CD4-positive, alpha-beta T cell (primary cell): ENCODE measurements around the gene CNOT6. TPM values are rescaled to one million over a fixed set of nuclear protein-coding genes. Genes with fewer than 3 reads are reported as not detected.

Experiments
- ATAC-seq: fragments of 200-7000 bp; cut with Tn5 transposase; one replicate; pipeline ENCODE4 v1.10.0; 2022; ENCODE audit warnings: mild to moderate bottlenecking; ENCODE audit not compliant: poor library complexity
- CTCF ChIA-PET: fragments of 350-600 bp; sonication (Branson Sonifier 250); formaldehyde crosslinking; loops from one replicate; lab custom pipeline; 2021; ENCODE audit warnings: antibody characterized with exemption, inconsistent platforms; lab: Charles Lee
- POLR2A ChIA-PET: fragments of 350-600 bp; sonication (Branson Sonifier 250); formaldehyde crosslinking; loops from one replicate; lab custom pipeline; 2021; ENCODE audit warnings: antibody characterized with exemption, inconsistent platforms; lab: Charles Lee
- DNase-seq, 14 experiments: peaks; one replicate each; pipeline ENCODE4 v3.0.0-alpha.2; 2013 to 2020; ENCODE audit warnings: mixed read lengths in 2 of 14
- H3K27ac ChIP-seq, 2 donors: one replicate each; pipeline versions ENCODE4 v1.5.1 to v1.7.0; 2013; ENCODE audit warnings: low read length in 2 of 2, low read depth in 1 of 2, mild to moderate bottlenecking in 1 of 2
- H3K27me3 ChIP-seq, 2 experiments: 1 replicate in 1 of 2; 2 replicates in 1 of 2; pipeline versions ENCODE4 v1.6.1 to v1.7.0; 2013; ENCODE audit warnings: low read length in 2 of 2, control low read depth in 1 of 2, mild to moderate bottlenecking in 1 of 2, moderate library complexity in 1 of 2; ENCODE audit not compliant: insufficient read depth in 2 of 2, control insufficient read depth in 1 of 2
- H3K36me3 ChIP-seq: one replicate; pipeline ENCODE4 v1.6.1; 2013; ENCODE audit warnings: low read length, control low read depth; ENCODE audit not compliant: insufficient read depth
- H3K4me1 ChIP-seq: one replicate; pipeline ENCODE4 v1.6.1; 2013; ENCODE audit warnings: low read length, control low read depth; ENCODE audit not compliant: insufficient read depth
- H3K4me3 ChIP-seq: one replicate; pipeline ENCODE4 v1.5.1; 2013; ENCODE audit warnings: mild to moderate bottlenecking, low read length, moderate library complexity
- H3K9me3 ChIP-seq, 2 experiments: 1 replicate in 1 of 2; 2 replicates in 1 of 2; pipeline versions ENCODE4 v1.6.1 to v1.7.0; 2013; ENCODE audit warnings: low read length in 2 of 2, mild to moderate bottlenecking in 2 of 2, control low read depth in 1 of 2, moderate library complexity in 1 of 2; ENCODE audit not compliant: control insufficient read depth in 1 of 2, insufficient read depth in 1 of 2
- H3K27ac Mint-ChIP-seq: one replicate; pipeline ENCODE4 v1.8.0; 2020; ENCODE audit warnings: mixed read lengths
- H3K27me3 Mint-ChIP-seq: one replicate; pipeline ENCODE4 v1.8.0; 2021; ENCODE audit warnings: mixed read lengths
- H3K36me3 Mint-ChIP-seq: one replicate; pipeline ENCODE4 v1.8.0; 2021; ENCODE audit warnings: low read depth, mixed read lengths
- H3K4me1 Mint-ChIP-seq: one replicate; pipeline ENCODE4 v1.8.0; 2021; ENCODE audit warnings: low read depth, mixed read lengths
- H3K4me3 Mint-ChIP-seq: one replicate; pipeline ENCODE4 v1.8.0; 2020; ENCODE audit warnings: mild to moderate bottlenecking, mixed read lengths
- H3K9me3 Mint-ChIP-seq: one replicate; pipeline ENCODE4 v1.8.0; 2020; ENCODE audit warnings: mixed read lengths
- CTCF ChIP-seq: fragments of 200-600 bp; IDR thresholded peaks from one replicate; pipeline ENCODE4 v1.8.0; 2022; ENCODE audit warnings: antibody characterized with exemption, mild to moderate bottlenecking
- intact Hi-C, 2 experiments: fragments of 100-400 bp; cut with DNase I in 1 of 2; cut with micrococcal nuclease in 1 of 2; formaldehyde crosslinking; loops; one replicate each; pipeline versions ENCODE4 v1.15.1 to v1.9.0; 2023 to 2025; cut with DNase I, micrococcal nuclease
- total RNA-seq, 174 experiments: library from RNA in 2 of 174; stranded (reverse) in 2 of 174; gene quantifications; one replicate each; pipeline ENCODE4 v1.2.3 and lab custom pipeline; 2021 to 2026

CNOT6 gene
- total RNA-seq, 2 experiments from 2014 or later: 12.5 to 13.8 TPM

GRCh38 chr5:180469586-180469865, 24.7 kb upstream of the CNOT6 start:
- TF ChIP-seq CTCF: no peak
- intact Hi-C loops: no loop called here
- Histone ChIP-seq H3K9me3 (no peaks in the 10 kb centered on the region), H3K27ac (no peak overlapping the region), H3K27me3 (peaks cover 0 to 8% of the 10 kb centered on the region in 2 experiments), H3K4me3 (no peak overlapping the region), H3K4me1 (peaks cover 4% of the 10 kb centered on the region), H3K36me3 (no peaks in the 10 kb centered on the region)
- no peak for ATAC-seq
- DNase-seq: peak in 1 of 14 experiments; percentile 16
- peaks cover 5% of the 10 kb centered on the region for H3K27me3 Mint-ChIP-seq
- no peaks in the 10 kb centered on the region for H3K9me3 Mint-ChIP-seq
- ChIA-PET CTCF (no interaction called here), POLR2A (no interaction called here)
- no peaks in the 10 kb centered on the region for H3K36me3 Mint-ChIP-seq
- H3K4me1 Mint-ChIP-seq: no peaks in the 10 kb centered on the region
- H3K27ac Mint-ChIP-seq: no peak overlapping the region
- H3K4me3 Mint-ChIP-seq: no peak overlapping the region

GRCh38 chr5:180469866-180470265, 24.3 kb upstream of the CNOT6 start:
- H3K4me3 Mint-ChIP-seq: no peak overlapping the region
- TF ChIP-seq CTCF: no peak
- peaks cover 5% of the 10 kb centered on the region for H3K27me3 Mint-ChIP-seq
- no peaks in the 10 kb centered on the region for H3K36me3 Mint-ChIP-seq
- CTCF ChIA-PET: no interaction called here
- H3K4me3 ChIP-seq: no peak overlapping the region
- H3K36me3 ChIP-seq: no peaks in the 10 kb centered on the region
- no peak for DNase-seq
- H3K4me1 ChIP-seq: peaks cover 4% of the 10 kb centered on the region
- intact Hi-C loops: loop anchor here in 1 of 2 experiments (2.0 to 5.0 kb wide), 2 partner anchors 178 to 343 kb away; partner anchors contain the start of gene MAPK9
- POLR2A ChIA-PET: no interaction called here
- peaks cover 0 to 8% of the 10 kb centered on the region in 2 experiments for H3K27me3 ChIP-seq
- H3K27ac Mint-ChIP-seq: no peak overlapping the region
- H3K4me1 Mint-ChIP-seq: no peaks in the 10 kb centered on the region
- no peaks in the 10 kb centered on the region for H3K9me3 Mint-ChIP-seq
- ATAC-seq: no peak
- no peak overlapping the region for H3K27ac ChIP-seq
- H3K9me3 ChIP-seq: no peaks in the 10 kb centered on the region

- DNase-seq (peak in 1 of 14 experiments; percentile 24), ATAC-seq (no peak)
- CTCF ChIA-PET: interaction anchor here (1.6 kb wide), 1 partner anchor 177 kb away, joined by 5 read pairs; no protein-coding TSS in a partner anchor
- no peak overlapping the region for H3K27ac Mint-ChIP-seq
- no peak overlapping the region for H3K4me3 Mint-ChIP-seq
- Histone ChIP-seq H3K4me1 (peaks cover 4% of the 10 kb centered on the region), H3K27me3 (peaks cover 0 to 8% of the 10 kb centered on the region in 2 experiments), H3K27ac (no peak overlapping the region), H3K9me3 (no peaks in the 10 kb centered on the region), H3K4me3 (no peak overlapping the region), H3K36me3 (no peaks in the 10 kb centered on the region)
- intact Hi-C loops: loop anchor here in 1 of 2 experiments (2.0 to 5.0 kb wide), 2 partner anchors 178 to 344 kb away; partner anchors contain the start of gene MAPK9
- no peaks in the 10 kb centered on the region for H3K36me3 Mint-ChIP-seq
- H3K9me3 Mint-ChIP-seq: no peaks in the 10 kb centered on the region
- no peak for TF ChIP-seq CTCF
- H3K27me3 Mint-ChIP-seq: peaks cover 5% of the 10 kb centered on the region
- no peaks in the 10 kb centered on the region for H3K4me1 Mint-ChIP-seq
- POLR2A ChIA-PET: no interaction called here
Observed at GRCh38 chr5:180470361-180470760, 23.8 kb upstream of the CNOT6 start.
